Upper lobe of left lung (tissue), 4 donors: Measurements from ENCODE around the gene HTR2B.

Source experiments
- CTCF ChIP-seq, 6 experiments: fragments of 450-650 bp in 4 of 6; fragments of 200-600 bp in 2 of 6; sonication (generic) in 2 of 6; IDR thresholded peaks; one replicate each; pipeline ENCODE4 v1.5.1; 2016 to 2019; ENCODE audit warnings: antibody characterized with exemption in 6 of 6
- EP300 ChIP-seq, 4 donors: sonication (generic); formaldehyde crosslinking; IDR thresholded peaks; one replicate each; pipeline ENCODE4 v1.5.1; 2017; ENCODE audit warnings: antibody characterized with exemption in 4 of 4, control low read depth in 2 of 4
- POLR2A ChIP-seq, 4 donors: fragments of 450-650 bp; IDR thresholded peaks; one replicate each; pipeline ENCODE4 v1.5.1; 2016 to 2017; ENCODE audit warnings: antibody characterized with exemption in 4 of 4, mild to moderate bottlenecking in 2 of 4

- TF ChIP-seq CTCF (IDR thresholded peaks at IDR 0.05) (no peak), POLR2A (IDR thresholded peaks at IDR 0.05) (no peak), EP300 (IDR thresholded peaks at IDR 0.05) (no peak)
These were observed 21.8 kb upstream of the HTR2B start for GRCh38 chr2:231146665-231147064.
